GM12873 (cell line): ENCODE data around the gene ARFRP1.

Experiments
- CTCF ChIP-seq: IDR thresholded peaks from 2 replicates; pipeline ENCODE4 v1.5.1; 2012; ENCODE audit warnings: low read depth, mild to moderate bottlenecking, moderate library complexity, low read length, control low read depth; ENCODE audit not compliant: insufficient read depth; ENCODE audit errors: missing control alignments

ARFRP1 gene

DNA sequence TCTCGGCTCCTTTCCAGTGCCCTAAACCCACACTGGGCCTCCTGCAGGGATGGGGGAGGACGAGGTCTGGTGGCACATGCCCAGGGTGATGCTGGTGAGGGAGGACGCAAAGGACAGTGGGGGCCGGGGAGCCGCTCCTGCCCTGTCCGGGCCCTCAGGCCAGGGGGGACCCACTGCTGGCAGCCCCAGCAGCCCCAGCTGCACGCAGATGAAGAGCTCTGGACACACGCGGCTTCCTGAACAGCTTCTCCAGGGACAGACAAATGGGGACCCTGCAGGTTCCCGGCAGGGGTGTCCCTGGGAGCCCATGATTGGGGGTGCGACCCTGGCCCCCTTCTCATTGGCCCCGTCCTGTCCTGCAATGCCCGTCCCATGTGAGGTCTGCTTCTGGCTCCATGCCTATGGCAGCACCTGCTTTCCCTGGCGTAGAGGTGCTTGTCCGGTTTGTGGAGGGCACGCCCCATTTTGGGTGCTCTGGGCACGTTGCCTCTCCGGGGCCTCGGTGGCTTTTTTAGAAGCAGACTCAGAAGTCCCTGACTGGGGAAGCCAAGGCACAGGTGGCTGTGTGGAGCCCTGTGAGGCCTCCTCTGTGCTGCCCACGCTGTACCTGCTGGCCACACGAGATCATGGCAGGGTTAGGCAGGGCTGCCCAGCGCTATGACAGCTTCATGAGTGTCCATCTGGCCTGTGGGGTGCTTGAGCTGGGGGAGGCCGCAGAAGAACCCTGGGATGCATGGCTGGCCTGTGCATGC lies 26.7 kb downstream of the ARFRP1 start:
- TF ChIP-seq CTCF, result no peak

DNA sequence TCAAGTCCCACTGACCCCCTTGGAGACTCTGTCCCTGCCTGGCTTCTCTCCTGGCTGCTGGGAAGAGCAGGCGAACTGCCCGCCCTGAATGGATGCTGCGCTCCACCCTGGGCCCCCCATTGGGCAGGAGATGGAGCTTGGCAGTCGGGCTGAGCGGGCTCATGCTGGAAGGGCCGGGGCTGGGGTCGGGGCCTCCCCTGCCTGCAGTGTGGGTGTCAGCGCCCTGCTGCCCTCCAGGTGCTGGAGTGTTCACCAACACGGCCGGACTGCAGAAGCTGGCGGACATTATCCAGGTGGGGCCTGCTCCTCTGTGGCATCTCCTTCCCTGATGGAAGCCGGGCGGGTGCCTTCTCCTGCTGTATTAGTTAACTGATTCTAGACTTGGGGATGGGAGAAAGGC lies 27.3 kb downstream of the ARFRP1 start:
- TF ChIP-seq CTCF, result no peak

GRCh38 chr20:63679799-63680305 lies 27.9 kb downstream of the ARFRP1 start:
- TF ChIP-seq CTCF, result no peak

DNA sequence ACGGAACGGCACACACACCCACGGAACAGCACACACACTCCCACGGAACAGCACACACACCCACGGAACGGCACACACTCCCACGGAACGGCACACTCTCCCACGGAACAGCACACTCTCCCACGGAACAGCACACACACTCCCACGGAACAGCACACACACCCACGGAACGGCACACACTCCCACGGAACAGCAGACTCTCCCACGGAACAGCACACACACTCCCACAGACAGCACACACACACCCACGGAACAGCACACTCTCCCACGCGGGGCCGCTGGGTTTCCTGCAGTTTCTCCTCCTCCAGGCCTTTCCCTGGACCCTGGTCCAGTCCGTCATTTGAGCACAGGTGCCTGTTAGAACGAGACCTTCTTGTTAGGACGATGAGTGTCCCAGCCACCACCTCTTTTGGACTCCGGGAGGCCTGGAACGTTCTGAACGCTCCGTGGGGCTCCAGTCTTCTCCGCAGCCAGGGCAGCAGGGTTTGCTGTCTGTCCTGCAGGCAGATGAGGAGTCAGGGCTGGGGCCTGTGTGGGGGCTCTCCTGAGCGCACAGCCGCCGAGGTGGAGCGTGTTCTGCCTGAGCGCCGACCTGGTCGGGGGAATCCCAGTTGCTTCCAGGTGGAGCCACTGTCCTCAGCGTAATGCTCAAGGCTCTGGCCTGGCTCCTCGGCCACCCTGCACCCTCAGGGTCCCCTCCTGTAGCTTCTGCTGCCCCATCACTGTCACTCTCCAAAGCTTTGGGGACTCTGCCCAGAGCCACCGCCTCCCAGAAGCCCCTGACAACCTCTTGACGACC lies 28.9 kb downstream of the ARFRP1 start:
- TF ChIP-seq CTCF, result no peak

DNA sequence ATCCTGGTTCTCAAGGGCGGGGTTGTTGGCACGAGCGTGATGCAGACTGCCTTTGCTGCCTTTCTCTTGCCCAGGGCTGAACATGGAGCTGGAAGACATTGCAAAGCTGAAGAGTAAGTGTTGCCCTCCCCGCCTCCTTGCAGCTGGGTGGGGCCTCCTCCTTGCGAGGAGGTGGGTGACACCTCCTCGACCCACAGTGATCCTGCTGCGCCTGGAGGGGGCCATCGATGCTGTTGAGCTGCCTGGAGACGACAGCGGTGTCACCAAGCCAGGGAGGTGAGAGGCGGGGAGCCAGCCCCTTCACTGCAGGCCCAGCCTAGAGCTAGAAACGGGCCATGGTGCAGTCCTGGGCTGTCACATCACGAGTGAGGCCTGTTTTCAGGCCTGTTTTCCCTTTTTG lies 29.7 kb downstream of the ARFRP1 start:
- no peak for TF ChIP-seq CTCF

DNA sequence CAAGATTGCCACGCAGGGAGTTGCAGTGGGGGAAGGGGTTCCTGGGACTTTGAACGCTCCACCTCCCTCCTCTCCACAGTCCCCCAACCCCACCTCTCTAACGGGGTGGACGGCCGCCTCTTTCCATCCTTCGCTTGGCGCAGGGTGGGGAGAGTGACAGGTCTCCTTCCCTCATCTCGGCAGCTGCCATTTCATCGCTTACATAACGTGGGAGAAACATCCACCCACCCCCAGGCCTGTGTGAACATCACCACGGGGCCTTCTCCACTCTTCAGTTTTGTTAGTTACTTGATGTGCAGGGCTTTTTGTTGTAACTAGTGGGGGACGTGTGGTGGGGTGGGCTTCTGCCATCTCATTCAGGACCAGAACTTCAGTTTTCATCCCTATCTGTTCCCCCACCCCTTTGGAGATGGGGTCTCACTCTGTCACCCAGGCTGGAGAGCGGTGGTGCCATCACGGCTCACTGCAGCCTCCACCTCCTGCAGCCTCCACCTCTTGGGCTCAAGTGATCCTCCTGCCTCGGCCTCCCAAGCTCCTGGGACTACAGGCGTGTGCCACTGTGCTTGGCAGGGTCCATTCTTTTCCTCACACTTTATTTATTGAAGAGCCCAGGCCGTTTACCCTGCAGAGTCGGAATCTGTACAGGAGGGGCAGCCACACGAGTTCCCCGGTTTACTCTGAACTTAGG lies 32.0 kb downstream of the ARFRP1 start:
- no peak for TF ChIP-seq CTCF

DNA sequence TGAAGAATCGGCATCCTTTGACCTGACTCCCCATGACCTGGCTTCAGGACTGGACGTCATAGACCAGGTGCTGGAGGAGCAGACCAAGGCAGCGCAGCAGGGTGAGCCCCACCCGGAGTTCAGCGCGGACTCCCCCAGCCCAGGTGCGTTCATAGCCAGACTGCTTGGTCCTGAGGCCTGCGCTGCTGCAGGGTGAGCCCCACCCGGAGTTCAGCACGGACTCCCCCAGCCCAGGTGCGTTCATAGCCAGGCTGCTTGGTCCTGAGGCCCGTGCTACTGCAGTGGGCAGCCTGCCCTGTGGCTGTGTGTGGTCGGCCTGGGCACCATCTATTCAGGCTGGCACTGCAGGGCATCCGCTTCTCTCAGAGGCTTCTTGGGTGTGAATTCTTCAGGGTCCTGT lies 33.8 kb downstream of the ARFRP1 start:
- no peak for TF ChIP-seq CTCF
